ENCODE measurements around the gene CXCR5.

The CXCR5 gene

GRCh38 chr11:118914178-118914918 is 30.7 kb downstream of the CXCR5 start:
- DNase-seq = peak; percentile 59

GRCh38 chr11:118914987-118915386 is 31.3 kb downstream of the CXCR5 start:
- no peak for DNase-seq

- DNase-seq = no peak
Observed at GRCh38 chr11:118915396-118915795, 31.7 kb downstream of the CXCR5 start.

- DNase-seq = no peak
Observed at GRCh38 chr11:118915941-118916841, 32.5 kb downstream of the CXCR5 start.

GRCh38 chr11:118916842-118917388 is 33.2 kb downstream of the CXCR5 start:
- peak; percentile 46 for DNase-seq

- peak; percentile 54 for DNase-seq
Observed at GRCh38 chr11:118917481-118918127, 33.9 kb downstream of the CXCR5 start.

- peak; percentile 62 for DNase-seq
Observed at GRCh38 chr11:118918128-118918685, 34.5 kb downstream of the CXCR5 start.

GRCh38 chr11:118918686-118919280 is 35.1 kb downstream of the CXCR5 start:
- DNase-seq = peak; percentile 59

- no peak for DNase-seq
Observed at GRCh38 chr11:118921121-118921928, 37.6 kb downstream of the CXCR5 start.

- no peak for DNase-seq
Observed at GRCh38 chr11:118921929-118922744, 38.4 kb downstream of the CXCR5 start.

GRCh38 chr11:118922745-118923627 is 39.3 kb downstream of the CXCR5 start:
- no peak for DNase-seq

GRCh38 chr11:118923721-118924587 is 40.3 kb downstream of the CXCR5 start:
- DNase-seq = no peak

GRCh38 chr11:118924591-118925585 is 41.2 kb downstream of the CXCR5 start:
- peak; percentile 29 for DNase-seq

GRCh38 chr11:118927554-118928100 is 43.9 kb downstream of the CXCR5 start:
- DNase-seq = no peak

GRCh38 chr11:118928101-118928869 is 44.6 kb downstream of the CXCR5 start:
- peak; percentile 91 for DNase-seq

All from COR-L47 (cell line).